DMS153 (cell line): Measurements from ENCODE around the gene CLEC4G.

Source experiments
- DNase-seq: peaks from one replicate; lab custom pipeline; 2025; lab: John Stamatoyannopoulos, UW

The CLEC4G gene

GRCh38 chr19:7697721-7698287 lies 34.1 kb downstream of the CLEC4G start:
- DNase-seq, result no peak

- no peak for DNase-seq
Measured at GRCh38 chr19:7694499-7694898, 37.4 kb downstream of the CLEC4G start.

- no peak for DNase-seq
Measured at GRCh38 chr19:7692417-7693088, 39.4 kb downstream of the CLEC4G start.

GRCh38 chr19:7691497-7691896 lies 40.4 kb downstream of the CLEC4G start:
- no peak for DNase-seq

GRCh38 chr19:7690779-7691258 lies 41.1 kb downstream of the CLEC4G start:
- no peak for DNase-seq

- DNase-seq, result no peak
Measured at GRCh38 chr19:7689165-7689564, 42.7 kb downstream of the CLEC4G start.

DNA sequence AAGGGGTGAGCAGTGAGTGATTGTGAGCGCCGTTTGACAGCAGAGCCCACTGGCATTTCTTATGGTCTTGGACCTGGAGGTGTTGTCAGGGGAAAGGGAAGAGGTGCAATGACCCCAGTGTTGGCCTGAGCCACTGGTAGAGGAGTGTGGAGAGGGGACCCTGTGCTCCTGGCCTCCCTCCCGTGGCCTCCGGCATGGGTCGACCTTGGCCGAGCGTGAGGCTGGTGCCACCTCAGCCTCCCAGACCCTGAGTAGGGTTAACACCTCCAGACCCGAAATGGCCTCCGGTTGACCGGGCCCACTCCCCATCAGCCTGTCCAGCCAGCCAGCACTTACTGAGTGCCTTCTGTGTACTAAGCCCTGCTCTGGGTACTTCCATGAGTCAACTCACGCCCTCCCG lies 44.7 kb downstream of the CLEC4G start:
- no peak for DNase-seq

GRCh38 chr19:7685546-7686445 lies 46.1 kb downstream of the CLEC4G start:
- no peak for DNase-seq

DNA sequence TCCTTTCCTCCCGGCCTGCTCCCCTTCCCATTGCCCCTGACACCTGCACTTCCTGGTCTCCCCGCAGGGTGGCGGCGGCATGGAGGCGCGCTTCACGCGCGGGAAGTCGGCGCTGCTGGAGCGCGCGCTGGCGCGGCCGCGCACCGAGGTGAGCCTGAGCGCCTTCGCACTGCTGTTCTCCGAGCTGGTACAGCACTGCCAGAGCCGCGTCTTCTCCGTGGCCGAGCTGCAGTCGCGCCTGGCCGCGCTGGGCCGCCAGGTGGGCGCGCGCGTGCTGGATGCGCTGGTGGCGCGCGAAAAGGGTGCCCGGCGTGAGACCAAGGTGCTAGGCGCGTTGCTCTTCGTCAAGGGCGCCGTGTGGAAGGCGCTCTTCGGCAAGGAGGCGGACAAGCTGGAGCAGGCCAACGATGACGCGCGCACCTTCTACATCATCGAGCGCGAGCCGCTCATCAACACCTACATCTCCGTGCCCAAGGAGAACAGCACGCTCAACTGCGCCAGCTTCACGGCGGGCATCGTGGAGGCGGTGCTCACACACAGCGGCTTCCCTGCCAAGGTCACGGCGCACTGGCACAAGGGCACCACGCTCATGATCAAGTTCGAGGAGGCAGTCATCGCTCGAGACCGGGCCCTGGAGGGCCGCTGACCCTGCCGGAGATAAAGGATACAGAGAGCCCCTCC lies 49.6 kb downstream of the CLEC4G start:
- DNase-seq, result no peak

DNA sequence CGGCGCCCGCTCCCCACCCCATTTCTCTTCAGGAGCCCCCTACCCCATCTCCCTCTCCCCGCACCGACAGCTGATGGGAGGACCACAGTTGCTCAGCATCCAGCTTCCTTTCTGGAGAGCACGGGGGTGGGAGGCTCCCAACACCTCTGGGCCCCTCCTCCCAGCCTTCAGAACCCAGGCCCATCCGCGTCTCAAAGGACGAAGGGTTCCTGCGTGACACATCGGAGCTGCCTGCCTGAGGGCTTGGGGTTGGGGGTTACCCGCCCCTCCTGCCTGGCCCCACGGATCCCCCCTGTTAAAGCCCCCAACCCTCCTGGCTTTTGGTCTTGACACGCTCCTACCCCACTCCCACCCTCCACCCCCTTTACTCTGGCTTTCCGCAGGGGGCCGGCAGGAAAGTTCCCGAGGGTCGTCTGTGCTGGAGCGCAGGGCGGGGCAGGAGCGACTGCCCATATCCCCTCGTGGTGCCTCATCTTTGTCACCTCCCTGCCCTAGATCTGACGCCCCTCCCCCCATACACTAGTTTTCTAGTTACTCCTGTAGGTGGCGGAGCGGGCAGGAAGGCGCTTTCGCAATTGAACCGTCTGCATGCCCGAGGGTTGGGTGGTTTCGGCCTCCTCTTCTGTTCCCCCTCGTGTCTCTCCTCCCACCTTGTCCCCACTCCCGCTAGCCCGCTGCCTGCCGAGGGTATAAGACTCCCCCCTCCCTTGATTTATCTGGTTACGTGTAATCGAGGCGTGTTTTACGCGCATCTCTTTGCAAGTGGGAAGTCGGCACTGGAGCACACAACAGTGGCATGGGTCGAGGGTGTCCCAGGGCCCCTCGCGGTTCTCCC lies 50.4 kb downstream of the CLEC4G start:
- DNase-seq, result no peak

- DNase-seq, result peak; percentile 62
Measured at GRCh38 chr19:7680606-7681339, 51.1 kb downstream of the CLEC4G start, which contains the start of gene TRAPPC5. Gene TRAPPC5 (plus strand): TSS chr19:7680833. CDS start chr19:7682254, 1,421 bp downstream.

DNA sequence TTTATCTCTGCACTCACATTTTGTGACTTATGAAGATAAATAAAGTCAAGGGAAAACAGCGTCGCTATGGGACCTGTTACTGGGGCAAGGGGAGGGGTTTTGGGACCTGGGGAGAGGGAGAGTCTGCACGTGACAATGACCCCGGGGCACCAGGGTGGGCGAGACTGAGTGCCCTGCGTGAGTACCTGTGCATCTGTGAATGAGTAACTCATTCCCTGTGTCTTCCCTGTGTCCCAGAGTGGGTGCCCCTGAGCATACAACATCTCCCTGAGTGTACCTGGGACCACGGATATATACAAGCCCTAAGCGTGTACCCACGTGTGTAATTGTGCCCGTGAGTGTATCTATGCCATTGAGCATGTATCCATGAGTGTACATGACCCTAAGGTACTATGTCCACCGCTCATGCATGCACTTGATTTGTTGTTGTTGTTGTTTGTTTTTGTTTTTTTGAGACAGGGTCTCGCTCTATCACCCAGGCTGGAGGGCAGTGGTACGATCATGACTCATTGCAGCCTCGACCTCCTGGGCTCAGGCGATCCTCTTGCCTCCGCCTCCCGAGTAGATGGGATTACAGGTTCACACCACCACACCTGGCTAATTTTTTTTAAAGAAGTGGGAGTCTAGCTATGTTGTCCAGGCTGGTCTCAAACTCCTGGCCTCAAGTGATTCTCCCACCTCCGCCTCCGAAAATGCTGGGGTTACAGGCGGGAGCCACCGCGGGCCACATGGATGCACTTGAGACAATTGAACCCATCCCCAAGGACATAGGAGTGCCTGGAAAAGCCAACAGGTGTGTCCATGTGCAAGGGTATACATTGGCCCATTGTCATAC lies 51.9 kb downstream of the CLEC4G start:
- DNase-seq, result no peak

GRCh38 chr19:7678971-7679751 lies 52.7 kb downstream of the CLEC4G start:
- peak; percentile 46 for DNase-seq
